ENCODE measurements around the gene SUCO. TPM values are rescaled to one million over a fixed set of nuclear protein-coding genes. Genes with fewer than 3 reads are reported as not detected.

SUCO gene
- total and polyA plus RNA-seq, 2 of the 13 experiments (the other 11 are each of a cell fraction or from before 2014, with no cell fraction given): 12.6 to 25.5 TPM

- ChIA-PET CTCF (ENCODE audit: low intra/inter-chr PET ratio, low total read pairs) (no interaction called here), POLR2A (no interaction called here)
- Histone ChIP-seq H3K9ac (ENCODE audit: insufficient read depth, low read depth, low read length) (no peak overlapping the region), H3K36me3 (replicated peaks in 1 of 2; ENCODE audit: control insufficient read depth in 1 of 2, insufficient read depth in 2 of 2, low read length in 2 of 2) (no peaks in the 10 kb centered on the region), H3K4me1 (ENCODE audit: insufficient read depth, low read length) (peaks cover 33% of the 10 kb centered on the region), H4K20me1 (ENCODE audit: insufficient read depth, low read length) (no peaks in the 10 kb centered on the region), H2AFZ (ENCODE audit: low read length) (no peak overlapping the region), H3K9me3 (ENCODE audit: low read length) (no peaks in the 10 kb centered on the region), H3K27me3 (ENCODE audit: control insufficient read depth in 1 of 2, insufficient read depth in 2 of 2, low read length in 2 of 2) (peaks cover 0 to 6% of the 10 kb centered on the region in 2 experiments; a peak in 1 of 5 replicates), H3K4me2 (ENCODE audit: low read depth, low read length) (no peak overlapping the region), H3K4me3 (replicated peaks in 1 of 3; ENCODE audit: insufficient read depth in 1 of 3, low read depth in 2 of 3, low read length in 3 of 3) (no peak overlapping the region), H3K79me2 (ENCODE audit: insufficient read depth, low read length) (no peaks in the 10 kb centered on the region), H3K27ac (ENCODE audit: extremely low read length, insufficient read depth, low read length) (no peak overlapping the region)
- DNase-seq (ENCODE audit: low spot score): no peak
- 65% methylated on average over 8 of the region's 8 CpGs for WGBS (ENCODE audit: low lambda C conversion rate)
- intact Hi-C loops (cut with micrococcal nuclease; ENCODE audit: unreplicated experiment) (no loop called here), in situ Hi-C loops (cut with HindIII; ENCODE audit: extremely low pct_ligation_motif_present, low pct_unique_long_range_greater_than_20kb) (no loop called here)
- TF ChIP-seq NFYB (CRISPR knock-in tag; IDR thresholded peaks at IDR 0.05) (no peak), ELF3 (CRISPR knock-in tag; IDR thresholded peaks at IDR 0.05) (no peak), ZNF546 (CRISPR knock-in tag; conservative IDR thresholded peaks at IDR 0.05) (no peak), RBM39 (IDR thresholded peaks at IDR 0.05; ENCODE audit: low read depth, low read length, poor library complexity, severe bottlenecking) (no peak), ZFY (CRISPR knock-in tag; IDR thresholded peaks at IDR 0.05) (no peak), ZSCAN31 (CRISPR knock-in tag; IDR thresholded peaks at IDR 0.05; ENCODE audit: low read depth) (no peak), ZNF724P (CRISPR knock-in tag; IDR thresholded peaks at IDR 0.05; ENCODE audit: borderline replicate concordance) (no peak), ZNF138 (CRISPR knock-in tag; IDR thresholded peaks at IDR 0.05; ENCODE audit: low read depth) (no peak), PPARG (CRISPR knock-in tag; conservative IDR thresholded peaks at IDR 0.05) (no peak), CBFB (CRISPR knock-in tag; IDR thresholded peaks at IDR 0.05) (no peak), RXRB (CRISPR knock-in tag; IDR thresholded peaks at IDR 0.05; ENCODE audit: borderline replicate concordance) (no peak), KLF12 (CRISPR knock-in tag; IDR thresholded peaks at IDR 0.05; ENCODE audit: borderline replicate concordance) (no peak), HMGA1 (CRISPR knock-in tag; conservative IDR thresholded peaks at IDR 0.05) (no peak), ZNF562 (CRISPR knock-in tag; IDR thresholded peaks at IDR 0.05; ENCODE audit: borderline replicate concordance) (no peak)
- no peak for FAIRE-seq
- BruUV-seq (replicated peaks): no TSS peak
- ATAC-seq: no peak
Observed at GRCh38 chr1:172640111-172640510, 107.2 kb downstream of the SUCO start.

Data from HepG2 (cell line).